ENCODE results near the gene PDZD11. TPM values are rescaled to one million over a fixed set of nuclear protein-coding genes. Genes with fewer than 3 reads are reported as not detected.
"Not testable (repeated sequence)": the region's sequence is repeated elsewhere in the genome, so short reads cannot be mapped to it uniquely, and the experiment has no call there.

The PDZD11 gene
- total RNA-seq, 2 donors from 2014 or later = 27.9 to 28.3 TPM

DNA sequence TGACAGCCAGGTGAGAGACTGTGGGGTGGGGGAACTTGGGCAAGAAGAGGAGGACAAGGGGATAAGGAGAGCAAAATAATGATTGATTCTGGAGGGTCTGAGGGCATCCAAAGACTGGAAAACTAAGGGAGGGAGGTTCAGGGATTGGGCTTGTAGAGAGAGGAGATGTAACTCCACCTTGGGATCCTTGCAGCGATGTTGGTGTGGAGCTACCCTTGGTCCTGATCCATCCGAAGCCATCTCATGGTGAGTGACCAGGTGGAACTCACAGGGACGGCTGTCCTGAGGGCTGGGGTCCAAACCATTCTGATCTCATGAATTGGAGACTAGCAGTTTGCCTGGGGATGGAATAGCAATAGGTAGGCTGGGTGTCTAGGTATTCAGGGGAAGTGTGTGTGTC, 9.2 kb downstream of the PDZD11 start:
- peaks cover 6% of the 10 kb centered on the region for H3K36me3 Mint-ChIP-seq
- ATAC-seq = no peak

DNA sequence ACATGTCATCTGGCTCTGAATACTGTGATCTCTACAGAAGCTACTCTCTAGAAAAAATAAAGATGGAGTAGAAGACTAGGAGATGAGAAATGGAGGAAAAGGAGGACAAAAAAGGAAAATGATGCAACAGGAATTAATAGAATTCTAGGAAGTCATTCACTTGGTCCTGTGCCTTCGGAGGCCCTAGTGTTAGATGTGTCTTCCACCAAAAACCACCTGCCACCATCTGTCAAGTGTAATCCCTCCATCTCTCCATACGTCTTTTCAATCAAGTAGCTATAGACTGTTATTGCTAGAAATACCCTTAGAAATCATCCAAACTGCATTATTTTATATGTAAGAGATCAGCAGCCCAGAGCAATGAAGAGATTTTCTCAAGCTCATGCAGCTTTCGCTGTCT, 10.6 kb downstream of the PDZD11 start:
- Mint-ChIP-seq H3K27ac (no peak overlapping the region), H3K36me3 (no peaks in the 10 kb centered on the region), H3K4me3 (no peak overlapping the region), H3K9me3 (no peaks in the 10 kb centered on the region), H3K4me1 (ENCODE audit: low read depth in 2 of 2) (no peaks in the 10 kb centered on the region), H3K27me3 (peaks cover 0 to 3% of the 10 kb centered on the region in 2 donors)
- no peak for DNase-seq (ENCODE audit: low spot score)
- ATAC-seq = no peak

More for the DNA sequence above, 9.2 kb downstream of the PDZD11 start:
- H3K27ac Mint-ChIP-seq = no peak overlapping the region
- peaks cover 0 to 3% of the 10 kb centered on the region in 2 donors for H3K27me3 Mint-ChIP-seq
- H3K4me1 Mint-ChIP-seq (ENCODE audit: low read depth in 2 of 2) = peaks cover 0 to 5% of the 10 kb centered on the region in 2 donors
- DNase-seq (ENCODE audit: low spot score) = no peak
- H3K9me3 Mint-ChIP-seq = no peaks in the 10 kb centered on the region
- H3K4me3 Mint-ChIP-seq = no peak overlapping the region

DNA sequence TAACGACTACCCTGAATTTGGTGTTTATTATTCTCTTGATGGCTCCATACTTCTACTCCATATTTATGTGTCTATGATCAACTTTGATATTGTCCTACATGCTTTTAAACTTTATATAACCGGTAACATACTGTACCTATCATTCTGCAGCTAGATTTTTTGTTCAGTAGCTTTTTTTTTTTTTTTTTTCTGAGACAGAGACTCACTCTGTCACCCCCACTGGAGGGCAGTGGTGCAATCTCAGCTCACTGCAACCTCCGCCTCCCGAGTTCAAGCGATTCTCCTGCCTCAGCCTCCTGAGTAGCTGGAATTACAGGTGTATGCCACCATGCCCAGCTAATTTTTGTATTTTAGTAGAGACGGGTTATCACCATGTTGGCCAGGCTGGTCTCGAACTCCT, 15.7 kb downstream of the PDZD11 start:
- peaks cover 0 to 15% of the 10 kb centered on the region in 2 donors for H3K27me3 Mint-ChIP-seq
- DNase-seq (ENCODE audit: low spot score); H3K4me1 Mint-ChIP-seq (ENCODE audit: low read depth in 2 of 2); H3K4me3 Mint-ChIP-seq; H3K36me3 Mint-ChIP-seq; H3K9me3 Mint-ChIP-seq; ATAC-seq; H3K27ac Mint-ChIP-seq: not testable (repeated sequence)

DNA sequence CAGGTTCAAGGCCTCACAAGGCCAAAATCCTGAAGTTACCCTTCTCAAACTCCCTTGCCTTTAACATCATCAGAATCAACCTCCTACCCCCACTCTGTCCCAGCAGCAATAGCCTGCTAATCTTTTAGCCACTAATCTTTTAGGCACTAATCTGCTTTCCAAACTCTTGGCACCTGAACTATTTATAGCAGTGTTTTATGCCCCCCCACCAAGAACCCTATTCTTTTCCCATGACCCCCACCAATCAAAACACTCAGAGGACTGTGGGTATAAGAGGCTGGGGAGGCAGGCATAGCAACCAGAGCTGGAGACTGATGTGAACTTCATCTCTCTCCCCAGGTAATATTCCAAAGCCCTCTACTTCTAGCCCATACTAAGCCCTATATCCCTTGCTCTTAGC, 21.7 kb downstream of the PDZD11 start, which contains the start of gene ARR3:
Gene ARR3 (plus strand): TSS at position 301 of the 400 bp plus-strand sequence. CDS start 1,052 bp downstream, outside the sequence.
- DNase-seq (ENCODE audit: low spot score) = no peak
- Mint-ChIP-seq H3K27me3 (peaks cover 0 to 19% of the 10 kb centered on the region in 2 donors), H3K4me1 (ENCODE audit: low read depth in 2 of 2) (no peaks in the 10 kb centered on the region), H3K36me3 (no peaks in the 10 kb centered on the region), H3K9me3 (no peaks in the 10 kb centered on the region), H3K4me3 (no peak within 1 kb of the TSS), H3K27ac (no peak within 1 kb of the TSS)
- no peak for ATAC-seq

DNA sequence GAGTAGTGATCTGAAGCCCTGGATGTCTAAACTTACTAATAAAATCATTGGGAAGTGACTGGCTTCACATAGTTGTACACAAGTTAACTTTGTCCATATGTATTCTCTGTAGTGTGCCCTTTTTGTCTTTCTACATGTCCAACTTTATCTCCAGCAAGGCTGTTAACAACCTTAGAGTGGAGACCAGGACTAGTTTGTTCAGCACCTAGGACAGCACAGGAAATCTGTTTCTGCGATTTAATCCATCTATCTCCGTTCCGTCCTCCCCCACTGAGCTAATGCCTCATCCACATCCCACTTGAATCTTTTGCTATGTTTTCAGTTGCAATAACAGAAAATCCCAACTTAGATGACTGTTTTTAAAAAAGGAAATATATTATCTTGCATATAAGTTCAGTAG, 24.9 kb downstream of the PDZD11 start:
- DNase-seq (ENCODE audit: low spot score) = no peak
- Mint-ChIP-seq H3K36me3 (no peaks in the 10 kb centered on the region), H3K4me1 (ENCODE audit: low read depth in 2 of 2) (no peaks in the 10 kb centered on the region), H3K4me3 (no peak overlapping the region), H3K9me3 (no peaks in the 10 kb centered on the region), H3K27me3 (peaks cover 0 to 13% of the 10 kb centered on the region in 2 donors), H3K27ac (no peak overlapping the region)
- ATAC-seq = no peak

DNA sequence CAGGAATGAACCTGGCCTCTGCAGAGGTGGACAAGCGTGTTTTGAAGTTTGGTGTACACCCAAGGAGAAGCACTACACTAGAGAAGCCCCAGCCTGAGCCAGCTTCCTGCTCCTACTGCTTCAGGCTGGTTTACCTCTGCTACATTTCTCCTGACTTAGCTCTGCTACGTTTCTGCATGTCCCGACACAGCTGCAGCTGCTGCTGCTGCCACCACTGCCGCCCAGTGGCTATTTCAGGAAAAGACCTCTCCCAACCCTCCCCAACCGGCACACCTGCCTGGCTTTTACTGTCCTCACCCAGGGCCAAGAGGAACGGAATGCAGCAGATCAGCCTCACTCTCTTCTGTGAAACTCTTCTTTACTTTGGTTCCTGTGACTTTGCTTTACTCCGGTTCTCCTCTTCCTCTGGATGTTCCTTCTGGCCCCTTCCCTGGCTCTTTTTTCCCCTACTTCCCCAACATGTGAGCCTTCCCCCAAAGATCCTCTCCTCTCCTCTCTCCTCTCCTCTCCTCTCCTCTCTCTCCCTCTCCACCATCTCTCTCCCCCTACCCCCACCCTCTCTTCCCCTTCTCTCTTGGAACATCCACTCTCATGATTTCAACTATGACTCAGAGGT, 26.7 kb downstream of the PDZD11 start:
- no peaks in the 10 kb centered on the region for H3K4me1 Mint-ChIP-seq (ENCODE audit: low read depth in 2 of 2)
- H3K4me3 Mint-ChIP-seq = no peak overlapping the region
- no peak overlapping the region for H3K27ac Mint-ChIP-seq
- ATAC-seq = no peak
- DNase-seq (ENCODE audit: low spot score) = no peak
- no peaks in the 10 kb centered on the region for H3K36me3 Mint-ChIP-seq
- H3K9me3 Mint-ChIP-seq = no peaks in the 10 kb centered on the region
- peaks cover 0 to 11% of the 10 kb centered on the region in 2 donors for H3K27me3 Mint-ChIP-seq

DNA sequence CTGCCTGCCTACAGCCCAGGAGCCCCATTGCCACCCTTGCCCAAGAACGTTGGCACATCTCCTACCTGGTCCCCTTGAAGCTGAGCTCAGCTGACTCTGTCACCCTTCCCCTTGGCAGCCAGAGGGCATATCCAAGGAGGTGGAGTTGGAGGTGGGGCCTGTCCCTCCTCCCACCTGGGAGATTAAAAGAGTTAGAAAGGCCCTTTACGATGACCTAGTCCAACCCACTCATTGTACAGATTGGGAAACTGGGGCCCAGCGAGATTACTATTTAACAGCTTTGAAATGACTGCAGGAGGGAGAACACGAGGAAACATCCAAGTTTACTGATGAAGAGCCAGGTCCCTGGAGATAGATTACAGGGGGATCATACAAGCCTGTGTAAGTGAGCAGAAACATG, 29.6 kb downstream of the PDZD11 start, which contains the start of gene P2RY4:
Gene P2RY4 (minus strand): TSS at position 101 of the 400 bp plus-strand sequence. CDS start 580 bp downstream, outside the sequence.
- ATAC-seq (no peak), DNase-seq (ENCODE audit: low spot score) (no peak)
- Mint-ChIP-seq H3K4me3 (no peak within 1 kb of the TSS), H3K36me3 (no peaks in the 10 kb centered on the region), H3K4me1 (ENCODE audit: low read depth in 2 of 2) (no peaks in the 10 kb centered on the region), H3K27ac (no peak within 1 kb of the TSS), H3K9me3 (no peaks in the 10 kb centered on the region), H3K27me3 (peaks cover 0 to 11% of the 10 kb centered on the region in 2 donors)

DNA sequence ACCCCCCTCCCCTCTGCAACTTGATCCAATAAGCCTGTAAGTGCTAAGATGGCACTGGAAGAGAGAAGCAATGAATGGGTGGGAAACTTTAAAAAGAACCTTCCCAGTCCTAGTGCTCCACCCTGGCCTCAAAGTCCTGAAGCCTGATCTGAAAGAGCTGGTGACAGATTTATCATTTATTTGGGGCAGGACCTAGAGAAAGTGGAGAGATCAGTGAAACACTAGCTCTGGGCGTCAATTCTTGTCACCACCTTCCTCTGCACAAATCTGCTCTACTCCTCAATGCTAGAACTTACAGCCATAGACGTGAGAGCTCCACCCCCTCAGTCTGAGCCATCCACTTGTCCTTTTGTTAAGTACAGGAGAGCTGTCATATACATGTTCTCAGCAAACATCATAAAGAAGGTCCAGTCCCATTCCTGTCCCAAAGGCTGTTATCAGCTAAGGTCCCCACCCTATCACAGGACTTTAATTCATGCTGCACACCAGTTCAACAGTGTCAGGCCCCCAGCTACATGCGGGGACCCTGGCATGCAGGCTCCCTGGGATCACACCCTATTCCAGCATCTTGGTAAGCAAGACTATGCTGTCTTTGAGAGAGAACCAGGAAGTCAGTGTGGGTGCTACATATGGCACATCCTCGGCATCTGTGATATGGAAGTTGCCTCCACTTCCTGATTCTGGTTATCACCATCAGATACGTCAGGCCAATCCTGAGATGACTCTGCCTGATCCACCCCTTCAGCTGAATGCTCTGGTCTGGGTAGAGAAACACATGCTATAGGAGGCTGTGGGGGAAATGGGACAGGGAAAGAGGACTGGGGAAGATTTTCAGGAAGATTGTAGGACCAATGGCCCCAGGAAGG, 32.1 kb downstream of the PDZD11 start:
- no peak overlapping the region for H3K27ac Mint-ChIP-seq
- no peak overlapping the region for H3K4me3 Mint-ChIP-seq
- H3K9me3 Mint-ChIP-seq = no peaks in the 10 kb centered on the region
- ATAC-seq (peak in 1 of 2 donors; percentile 43), DNase-seq (ENCODE audit: low spot score) (no peak)
- H3K27me3 Mint-ChIP-seq = peaks cover 0 to 7% of the 10 kb centered on the region in 2 donors
- no peaks in the 10 kb centered on the region for H3K36me3 Mint-ChIP-seq
- no peaks in the 10 kb centered on the region for H3K4me1 Mint-ChIP-seq (ENCODE audit: low read depth in 2 of 2)

DNA sequence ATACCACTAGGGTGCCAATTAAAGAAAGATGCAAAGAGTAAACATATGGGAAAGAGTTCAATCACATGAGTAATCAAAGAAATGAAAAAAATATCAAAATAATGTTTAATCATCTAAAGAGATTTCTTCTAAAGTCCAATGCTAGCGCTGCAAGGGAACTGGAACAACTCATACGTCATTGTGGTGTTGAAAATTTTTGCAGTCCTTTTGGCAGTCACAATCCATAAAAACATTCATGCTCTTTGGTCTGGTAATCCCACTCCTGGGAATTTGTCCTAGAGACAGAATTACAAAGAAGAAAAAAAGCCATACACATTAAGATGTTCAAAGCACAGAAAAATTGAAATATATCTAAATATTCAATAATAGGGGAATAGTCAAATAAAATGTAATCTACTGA, 34.3 kb downstream of the PDZD11 start:
- no peak overlapping the region for H3K4me3 Mint-ChIP-seq
- peaks cover 0 to 7% of the 10 kb centered on the region in 2 donors for H3K27me3 Mint-ChIP-seq
- no peak for DNase-seq (ENCODE audit: low spot score)
- ATAC-seq = no peak
- H3K9me3 Mint-ChIP-seq = no peaks in the 10 kb centered on the region
- H3K27ac Mint-ChIP-seq = no peak overlapping the region
- H3K4me1 Mint-ChIP-seq (ENCODE audit: low read depth in 2 of 2) = no peaks in the 10 kb centered on the region
- no peaks in the 10 kb centered on the region for H3K36me3 Mint-ChIP-seq

DNA sequence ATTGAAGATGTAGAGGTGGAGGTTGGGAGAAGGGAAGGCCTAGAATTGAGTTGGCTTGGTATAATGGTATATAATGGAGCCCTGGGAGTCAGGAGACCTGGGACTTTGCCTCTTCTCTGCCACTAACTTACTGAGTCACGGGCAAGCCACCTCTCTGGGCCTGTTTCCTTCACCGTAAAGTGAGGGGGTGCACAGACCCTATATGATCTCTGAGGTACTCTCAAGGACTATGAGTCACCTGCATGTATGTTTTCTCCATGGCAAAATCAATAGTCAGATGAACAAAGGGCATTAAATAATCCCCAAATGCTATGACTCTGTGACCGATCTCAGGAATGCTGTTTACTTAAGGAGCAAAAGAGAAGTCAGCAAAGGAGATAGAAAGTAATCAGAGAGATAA, 34.8 kb downstream of the PDZD11 start:
- H3K27me3 Mint-ChIP-seq = peaks cover 0 to 7% of the 10 kb centered on the region in 2 donors
- H3K27ac Mint-ChIP-seq = no peak overlapping the region
- no peaks in the 10 kb centered on the region for H3K4me1 Mint-ChIP-seq (ENCODE audit: low read depth in 2 of 2)
- DNase-seq (ENCODE audit: low spot score) (no peak), ATAC-seq (no peak)
- no peak overlapping the region for H3K4me3 Mint-ChIP-seq
- no peaks in the 10 kb centered on the region for H3K9me3 Mint-ChIP-seq
- H3K36me3 Mint-ChIP-seq = no peaks in the 10 kb centered on the region

DNA sequence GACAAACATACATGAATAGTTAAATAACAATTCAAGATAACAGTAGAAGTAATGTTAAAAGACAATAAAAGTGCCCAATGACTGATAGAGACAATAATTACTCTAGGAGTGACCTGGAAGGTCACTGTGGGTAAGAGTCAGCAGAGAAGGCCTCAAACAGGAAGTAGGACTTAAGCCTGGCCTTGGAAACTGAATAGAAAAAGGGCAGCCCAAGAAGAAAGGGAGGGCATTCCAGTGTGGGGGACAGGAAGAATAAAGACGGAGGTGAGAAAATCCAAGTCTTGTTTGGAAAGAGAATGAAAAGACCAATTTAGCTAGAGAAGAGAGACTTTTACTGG, 35.7 kb downstream of the PDZD11 start:
- Mint-ChIP-seq H3K27ac (no peak overlapping the region), H3K36me3 (no peaks in the 10 kb centered on the region), H3K4me3 (no peak overlapping the region), H3K4me1 (ENCODE audit: low read depth in 2 of 2) (no peaks in the 10 kb centered on the region), H3K9me3 (no peaks in the 10 kb centered on the region), H3K27me3 (peaks cover 0 to 7% of the 10 kb centered on the region in 2 donors)
- no peak for DNase-seq (ENCODE audit: low spot score)
- ATAC-seq = no peak

DNA sequence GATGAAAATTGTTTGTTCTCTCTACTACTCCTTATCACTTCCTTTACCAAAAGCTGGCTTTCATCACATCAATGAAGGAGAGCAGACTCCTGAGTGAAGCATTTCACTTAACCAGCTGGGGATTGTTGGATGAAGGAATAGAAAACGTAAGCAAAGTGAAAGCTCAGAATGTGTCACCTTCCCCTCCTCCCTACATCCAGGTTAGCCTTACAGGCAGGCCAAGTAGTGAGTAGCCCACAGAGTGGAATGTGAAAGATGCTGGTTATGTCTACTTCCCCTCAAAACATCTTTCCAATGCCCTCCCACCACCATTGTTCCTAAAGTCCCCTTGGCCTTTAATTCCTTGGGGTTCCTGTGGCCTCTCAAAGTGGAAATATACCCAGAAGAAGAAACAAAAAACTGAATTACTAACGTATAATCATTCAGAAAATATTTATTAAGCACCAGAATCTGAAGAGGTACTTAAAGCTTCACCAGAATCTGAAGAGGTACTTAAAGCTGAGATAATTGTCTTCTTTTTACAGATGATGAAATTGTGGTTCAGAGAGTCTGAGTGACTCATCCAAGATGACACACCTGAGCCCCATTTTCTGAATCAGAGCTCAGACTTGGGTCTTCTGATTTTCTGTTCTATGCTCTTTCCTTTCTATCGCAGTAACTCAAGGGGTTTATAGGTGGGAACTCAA, 36.2 kb downstream of the PDZD11 start:
- no peak overlapping the region for H3K4me3 Mint-ChIP-seq
- H3K4me1 Mint-ChIP-seq (ENCODE audit: low read depth in 2 of 2) = no peaks in the 10 kb centered on the region
- peaks cover 0 to 7% of the 10 kb centered on the region in 2 donors for H3K27me3 Mint-ChIP-seq
- no peak overlapping the region for H3K27ac Mint-ChIP-seq
- H3K9me3 Mint-ChIP-seq = no peaks in the 10 kb centered on the region
- ATAC-seq = no peak
- no peaks in the 10 kb centered on the region for H3K36me3 Mint-ChIP-seq
- no peak for DNase-seq (ENCODE audit: low spot score)

DNA sequence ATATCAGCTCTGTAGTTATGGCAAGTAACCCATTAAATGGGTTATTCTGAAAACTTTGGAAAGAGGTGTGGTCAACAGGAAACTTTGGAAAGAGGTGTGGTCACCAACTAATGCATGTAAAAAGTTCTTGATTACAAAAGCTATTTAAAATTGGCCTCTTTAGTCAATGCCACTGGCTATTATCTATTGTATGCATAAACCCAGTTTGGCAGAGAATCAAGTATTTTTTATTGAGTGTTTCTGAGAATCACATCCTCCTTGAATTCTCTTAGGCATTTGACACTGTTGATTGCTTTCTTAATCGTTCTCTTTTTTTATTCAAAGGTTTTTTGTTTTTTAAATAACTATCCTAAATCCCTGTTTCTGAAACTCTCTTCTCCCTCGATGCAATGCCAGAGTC, 37.2 kb downstream of the PDZD11 start:
- Mint-ChIP-seq H3K36me3 (no peaks in the 10 kb centered on the region), H3K27ac (no peak overlapping the region), H3K27me3 (peaks cover 0 to 7% of the 10 kb centered on the region in 2 donors)

DNA sequence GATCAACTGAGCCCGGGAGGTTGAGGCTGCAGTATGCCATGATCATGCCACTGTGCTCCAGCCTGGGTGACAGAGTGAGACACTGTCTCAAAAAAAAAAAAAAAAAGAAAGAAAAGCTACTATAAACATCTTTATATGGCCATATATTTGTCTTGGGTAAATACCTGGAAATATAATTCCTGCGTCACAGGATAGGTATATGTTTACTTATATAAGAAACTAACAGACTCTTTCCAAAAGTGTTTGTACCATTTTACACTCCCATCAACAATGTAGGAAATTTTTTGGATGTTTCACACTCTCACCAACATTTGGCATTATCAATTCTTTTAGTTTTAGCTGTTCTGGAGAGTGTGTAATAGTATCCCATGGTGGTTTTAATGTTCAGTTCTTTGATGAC, 42.5 kb downstream of the PDZD11 start:
- no peak overlapping the region for H3K27ac Mint-ChIP-seq
- peaks cover 0 to 5% of the 10 kb centered on the region in 2 donors for H3K27me3 Mint-ChIP-seq
- ATAC-seq (no peak), DNase-seq (ENCODE audit: low spot score) (no peak)
- no peaks in the 10 kb centered on the region for H3K36me3 Mint-ChIP-seq
- H3K9me3 Mint-ChIP-seq = no peaks in the 10 kb centered on the region
- H3K4me1 Mint-ChIP-seq (ENCODE audit: low read depth in 2 of 2) = no peaks in the 10 kb centered on the region
- no peak overlapping the region for H3K4me3 Mint-ChIP-seq

More for the DNA sequence above, 37.2 kb downstream of the PDZD11 start:
- no peak overlapping the region for H3K4me3 Mint-ChIP-seq
- H3K9me3 Mint-ChIP-seq = no peaks in the 10 kb centered on the region
- ATAC-seq (no peak), DNase-seq (ENCODE audit: low spot score) (no peak)
- no peaks in the 10 kb centered on the region for H3K4me1 Mint-ChIP-seq (ENCODE audit: low read depth in 2 of 2)

All from natural killer cell treated with Interleukin-12 subunit alpha and Interleukin-12 subunit beta and Interleukin-15 and Interleukin-18, amount 100 ng/mL, for 72 hours (primary cell).